Activated CD4-positive, alpha-beta T cell treated with anti-CD3 and anti-CD28 coated beads for 24 hours (primary cell): Measurements from ENCODE around the gene CACNA2D1.

ENCODE experiments used
- DNase-seq, 2 donors: peaks; one replicate each; pipeline ENCODE4 v3.0.0-alpha.2; 2020; ENCODE audit warnings: low read depth in 2 of 2

Gene CACNA2D1

DNA sequence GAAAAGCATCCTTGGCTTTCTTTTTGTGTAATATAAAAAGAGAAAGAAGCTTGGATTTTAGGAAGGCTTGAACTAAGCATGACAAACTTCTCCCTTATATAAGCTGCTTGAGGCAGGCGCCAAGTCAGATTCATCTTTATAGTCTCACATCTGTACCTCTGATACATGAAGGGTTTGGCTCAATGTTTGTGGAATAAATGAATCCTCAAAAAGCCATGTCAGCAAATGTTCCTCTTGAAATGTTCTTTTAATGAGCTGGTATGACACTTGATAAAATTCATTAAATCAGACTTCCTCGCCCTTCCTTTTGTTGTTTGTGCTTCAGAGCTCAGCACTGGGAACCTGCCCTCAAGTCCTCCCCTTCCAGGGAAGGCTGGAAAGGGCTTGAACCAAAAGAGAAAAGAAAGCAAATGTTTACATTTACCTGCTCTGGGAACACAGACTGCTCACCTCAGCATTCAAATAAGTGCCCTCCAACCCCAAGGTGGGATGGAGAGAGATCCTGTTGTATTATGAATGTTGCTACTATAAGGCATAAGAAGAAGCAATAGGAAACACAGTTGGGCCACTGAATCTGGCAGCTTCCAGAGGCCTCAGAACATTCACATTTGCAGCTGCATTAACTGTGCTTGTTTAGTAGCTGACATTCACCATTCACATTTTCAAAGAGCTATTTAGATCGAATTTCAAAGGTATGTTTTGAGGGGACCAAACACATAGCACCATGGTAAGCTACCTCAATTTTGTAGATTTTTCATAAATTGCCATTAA, 212.6 kb downstream of the CACNA2D1 start:
- DNase-seq, result no peak

- DNase-seq, result no peak
Observed at GRCh38 chr7:82229164-82229563, 214.4 kb downstream of the CACNA2D1 start.

GRCh38 chr7:82226191-82226590, 217.4 kb downstream of the CACNA2D1 start:
- DNase-seq, result no peak

DNA sequence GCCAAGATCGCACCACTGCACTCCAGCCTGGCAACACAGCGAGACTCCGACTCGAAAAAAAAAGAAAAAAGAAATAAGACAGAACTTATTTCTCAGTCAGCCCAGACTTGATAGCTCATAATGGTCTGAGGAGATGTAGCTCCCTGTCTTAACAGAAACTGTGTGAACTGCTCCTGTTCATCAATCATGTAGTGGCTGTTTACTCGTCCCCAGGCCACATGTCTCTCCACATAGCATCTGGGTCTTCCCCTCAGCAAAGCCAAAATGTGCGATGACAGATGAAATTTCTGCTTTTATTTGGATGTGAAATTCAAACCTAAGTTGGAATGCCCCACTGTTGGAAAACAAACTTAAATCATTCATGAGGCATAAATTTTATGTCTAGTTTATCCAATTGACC, 219.0 kb downstream of the CACNA2D1 start:
- DNase-seq, result no peak

- no peak for DNase-seq
Observed at GRCh38 chr7:82223580-82223979, 220.0 kb downstream of the CACNA2D1 start.

DNA sequence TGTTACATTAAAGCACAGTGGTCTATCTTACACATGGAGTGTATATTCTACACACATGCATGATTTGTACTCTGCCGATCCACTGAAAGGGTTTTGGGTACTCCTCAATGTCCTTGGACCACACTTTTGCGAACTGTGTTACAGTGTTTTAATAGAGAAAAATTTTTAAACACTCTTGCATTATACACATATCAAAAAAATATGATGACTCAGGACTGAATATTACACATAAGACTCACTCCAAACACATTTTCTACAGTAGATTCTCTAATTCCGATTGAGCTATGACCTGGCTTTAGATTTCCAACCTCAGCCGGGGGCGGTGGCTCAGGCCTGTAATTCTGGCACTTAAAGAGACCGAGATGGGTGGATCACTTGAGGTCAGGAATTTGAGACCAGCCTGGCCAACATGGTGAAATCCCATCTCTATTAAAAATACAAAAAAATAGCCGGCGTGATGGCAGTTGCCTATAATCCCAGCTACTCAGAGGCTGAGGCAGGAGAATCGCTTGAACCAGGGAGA, 222.4 kb downstream of the CACNA2D1 start:
- DNase-seq, result no peak

DNA sequence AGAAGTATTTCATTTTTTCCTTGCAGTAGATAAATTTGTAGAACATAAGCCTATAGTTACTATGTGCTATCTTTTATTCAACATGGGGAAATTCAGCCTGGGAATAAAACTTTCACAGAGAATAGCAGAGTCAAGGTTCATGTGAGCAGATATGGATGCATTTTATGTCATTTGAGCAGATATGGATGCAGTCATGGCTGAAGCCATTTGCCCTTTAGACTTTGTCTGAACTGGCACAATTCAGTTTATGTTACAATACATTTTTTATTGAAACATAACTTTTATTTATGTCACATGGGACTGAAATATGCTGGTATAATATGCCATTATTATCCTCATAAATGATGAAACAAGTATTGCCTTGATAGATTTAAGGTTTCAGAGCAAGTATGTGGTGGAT, 231.1 kb downstream of the CACNA2D1 start:
- no peak for DNase-seq

- no peak for DNase-seq
Observed at GRCh38 chr7:82211333-82211732, 232.2 kb downstream of the CACNA2D1 start.

DNA sequence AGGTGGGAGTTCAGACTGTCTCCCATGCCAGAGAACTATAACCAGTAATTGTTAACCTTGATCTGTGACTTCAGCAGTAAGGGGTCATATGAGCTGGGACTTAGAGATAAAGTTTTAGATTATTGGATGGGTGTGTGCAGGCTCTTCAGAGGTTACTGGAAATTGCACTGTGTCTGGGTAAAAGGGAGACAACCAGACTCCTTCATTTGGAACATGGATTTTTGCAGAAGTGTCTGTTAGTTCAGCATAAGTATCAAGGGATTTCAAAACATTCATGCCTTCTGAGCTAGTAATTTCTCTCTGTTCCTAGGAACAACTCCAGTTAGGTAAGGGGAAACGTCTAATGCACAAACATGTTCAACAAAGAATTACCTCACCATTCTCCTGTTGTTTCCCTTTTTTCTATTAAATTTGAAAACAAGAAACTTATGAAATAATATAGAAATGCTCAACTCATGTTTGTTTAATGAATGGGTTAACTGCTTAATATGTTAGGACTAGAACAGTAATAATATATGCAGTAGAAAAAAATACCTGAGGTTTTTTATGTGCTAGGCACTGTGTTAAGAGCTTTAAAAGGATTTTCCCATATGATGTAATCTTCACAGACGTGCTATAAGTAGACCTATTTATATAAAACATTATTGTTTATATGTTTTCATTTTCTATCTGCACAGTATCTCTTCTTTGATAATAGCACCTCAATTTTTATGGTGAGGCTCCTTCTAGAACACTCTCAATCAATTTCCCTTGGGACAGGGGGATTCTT, 233.0 kb downstream of the CACNA2D1 start:
- DNase-seq, result no peak

DNA sequence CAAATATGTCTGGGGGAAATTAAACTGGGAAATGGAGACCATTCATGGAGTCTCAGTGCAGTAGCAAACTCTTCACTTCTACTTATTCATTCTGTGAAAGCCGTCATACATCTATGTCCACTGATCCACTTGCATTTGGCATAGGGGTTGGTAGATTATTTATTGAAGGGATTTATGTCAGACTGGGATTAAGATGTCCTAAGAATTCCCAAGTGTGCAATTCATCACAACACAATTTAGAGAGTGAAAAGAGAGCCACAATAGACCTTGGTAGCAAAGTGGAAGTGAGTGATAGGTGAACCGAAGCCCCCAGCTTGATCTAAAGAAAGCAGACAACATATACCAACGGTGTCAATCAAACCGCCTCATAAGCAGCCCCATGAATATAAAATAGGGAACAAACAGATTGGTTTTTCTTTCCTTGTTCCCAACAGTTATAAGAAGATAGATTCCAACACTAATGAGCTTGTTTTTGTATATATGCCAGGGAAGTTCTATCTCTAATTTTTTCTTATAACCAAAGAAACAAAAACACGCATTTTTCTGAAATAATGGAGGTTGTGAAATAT, 234.3 kb downstream of the CACNA2D1 start:
- no peak for DNase-seq

- DNase-seq, result no peak
Observed at GRCh38 chr7:82204694-82205093, 238.9 kb downstream of the CACNA2D1 start.

GRCh38 chr7:82202965-82203364, 240.6 kb downstream of the CACNA2D1 start:
- DNase-seq, result no peak

GRCh38 chr7:82202107-82202506, 241.5 kb downstream of the CACNA2D1 start:
- no peak for DNase-seq

GRCh38 chr7:82200601-82201000, 243.0 kb downstream of the CACNA2D1 start:
- no peak for DNase-seq

- DNase-seq, result no peak
Observed at GRCh38 chr7:82194016-82194643, 249.4 kb downstream of the CACNA2D1 start.

DNA sequence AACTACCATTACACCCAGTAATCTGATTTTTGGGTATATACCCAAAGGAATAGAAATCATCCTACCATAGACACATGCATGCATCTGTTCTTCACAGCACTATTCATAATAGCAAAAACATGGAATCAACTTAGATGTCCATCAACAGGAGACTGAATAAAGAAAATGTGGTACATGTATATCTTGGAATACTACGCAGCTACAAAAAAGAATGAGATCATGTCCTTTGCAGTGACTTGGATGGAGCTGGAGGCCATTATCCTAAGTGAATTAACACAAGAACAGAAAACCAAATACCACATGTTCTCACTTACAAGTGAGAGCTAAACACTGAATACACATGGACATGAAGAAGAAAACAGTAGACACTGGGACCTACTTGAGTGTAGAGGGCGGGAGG, 254.9 kb downstream of the CACNA2D1 start:
- no peak for DNase-seq

- DNase-seq, result no peak
Observed at GRCh38 chr7:82185443-82185842, 258.1 kb downstream of the CACNA2D1 start.

- DNase-seq, result no peak
Observed at GRCh38 chr7:82183634-82184033, 259.9 kb downstream of the CACNA2D1 start.

DNA sequence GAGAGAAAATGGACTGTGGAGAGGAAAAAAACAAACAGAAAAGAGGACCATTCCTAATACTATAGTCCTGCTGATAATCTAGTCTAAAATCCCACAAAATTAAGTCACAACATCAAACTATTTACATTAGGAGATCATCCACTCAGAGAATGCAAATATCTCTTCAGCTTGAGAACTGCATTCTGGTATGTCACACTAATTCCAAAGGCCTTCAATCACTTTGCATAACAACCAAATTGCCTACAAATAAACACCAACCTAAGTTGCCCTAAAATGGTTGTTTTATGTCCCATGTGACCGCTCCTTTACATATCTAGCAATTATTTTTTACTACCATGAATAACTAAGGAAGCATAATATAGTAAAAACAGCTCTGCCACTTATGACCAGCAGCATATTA, 264.3 kb downstream of the CACNA2D1 start:
- no peak for DNase-seq

DNA sequence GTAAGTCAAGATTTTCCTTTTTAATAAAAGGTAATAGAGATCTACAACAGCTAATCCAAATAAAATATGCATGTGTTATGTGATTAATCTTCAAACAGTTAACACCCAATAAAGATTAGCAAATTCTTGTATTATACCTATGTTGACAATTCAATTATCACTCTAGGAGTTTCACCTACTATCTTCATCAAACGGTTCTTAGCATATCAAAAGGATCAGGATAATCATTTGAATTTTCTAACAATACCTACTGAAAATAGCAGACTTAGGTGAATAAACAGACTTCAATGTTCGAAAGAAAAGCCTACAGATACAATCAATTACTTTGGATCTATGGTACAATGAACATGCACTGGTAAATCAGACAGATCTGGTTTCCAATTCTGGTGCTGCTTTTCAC, 268.3 kb downstream of the CACNA2D1 start:
- DNase-seq, result no peak

DNA sequence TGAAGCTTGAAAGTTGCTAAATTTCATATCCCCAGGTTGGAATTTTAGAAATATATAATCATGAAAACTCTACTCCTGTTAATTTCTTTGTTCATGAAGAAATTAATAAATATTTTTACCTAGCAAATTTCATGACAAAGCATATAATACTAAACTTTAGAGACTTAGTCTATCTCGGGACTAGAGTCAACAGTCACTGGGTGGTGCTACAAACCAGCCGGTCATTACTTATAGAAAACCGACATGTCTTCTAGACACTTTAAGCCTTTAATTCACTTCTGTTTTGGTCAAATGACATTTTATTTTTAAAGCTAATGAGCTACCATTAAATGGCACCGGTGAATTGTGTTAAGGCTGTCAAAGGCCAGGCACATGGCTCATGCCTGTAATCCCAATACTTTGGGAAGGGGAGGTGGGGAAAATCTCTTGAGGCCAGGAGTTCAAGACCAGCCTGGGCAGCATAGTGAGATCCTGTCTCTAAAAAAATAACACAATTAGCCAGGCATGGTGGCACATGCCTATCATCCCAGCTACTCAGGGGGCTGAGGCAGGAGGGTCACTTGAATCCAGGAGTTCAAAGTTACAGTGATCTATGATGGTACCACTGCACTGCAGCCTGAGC, 270.1 kb downstream of the CACNA2D1 start:
- DNase-seq, result no peak

GRCh38 chr7:82172881-82173280, 270.7 kb downstream of the CACNA2D1 start:
- DNase-seq, result no peak
